Activated CD4-positive, alpha-beta memory T cell treated with anti-CD3 and anti-CD28 coated beads for 36 hours (primary cell): Measurements from ENCODE around the gene ISG20. TPM values are rescaled to one million over a fixed set of nuclear protein-coding genes. Genes with fewer than 3 reads are reported as not detected.

Experiments
- CTCF ChIA-PET: fragments of 350-600 bp; sonication (Branson Sonifier 250); formaldehyde crosslinking; loops from one replicate; lab custom pipeline; 2021; ENCODE audit warnings: antibody characterized with exemption, inconsistent platforms; lab: Charles Lee
- POLR2A ChIA-PET: fragments of 350-600 bp; sonication (Branson Sonifier 250); formaldehyde crosslinking; loops from one replicate; lab custom pipeline; 2021; ENCODE audit warnings: antibody characterized with exemption; lab: Charles Lee
- DNase-seq: peaks from one replicate; pipeline ENCODE4 v3.0.0-alpha.2; 2020
- H3K27ac Mint-ChIP-seq: one replicate; pipeline ENCODE4 v1.8.0; 2021; ENCODE audit warnings: mixed read lengths
- H3K27me3 Mint-ChIP-seq: one replicate; pipeline ENCODE4 v1.8.0; 2021; ENCODE audit warnings: mixed read lengths
- H3K36me3 Mint-ChIP-seq: one replicate; pipeline ENCODE4 v1.8.0; 2021; ENCODE audit warnings: mixed read lengths
- H3K4me1 Mint-ChIP-seq: one replicate; pipeline ENCODE4 v1.8.0; 2021; ENCODE audit warnings: low read depth, mixed read lengths
- H3K4me3 Mint-ChIP-seq: one replicate; pipeline ENCODE4 v1.8.0; 2021; ENCODE audit warnings: mild to moderate bottlenecking, mixed read lengths
- H3K9me3 Mint-ChIP-seq: one replicate; pipeline ENCODE4 v1.8.0; 2021; ENCODE audit warnings: mixed read lengths
- intact Hi-C: fragments of 100-400 bp; cut with micrococcal nuclease; formaldehyde crosslinking; loops from one replicate; pipeline ENCODE4 v1.15.1; 2023
- total RNA-seq, 2 experiments: library from RNA; stranded (reverse); gene quantifications; one replicate each; pipeline ENCODE4 v1.2.3, GENCODE V29; 2021

Gene ISG20
- 10 to 100 TPM; 68.2 to 74.5 TPM for total RNA-seq

GRCh38 chr15:88638626-88639372 lies at the start of gene ISG20:
Gene ISG20, plus strand, starts transcription at chr15:88639016. Its CDS starts 351 bp downstream, at chr15:88639367.
- Mint-ChIP-seq H3K4me3 (peak within 1 kb of the TSS; percentile 82), H3K27me3 (no peaks in the 10 kb centered on the region), H3K36me3 (peaks cover 35% of the 10 kb centered on the region), H3K9me3 (no peaks in the 10 kb centered on the region), H3K27ac (peak within 1 kb of the TSS; percentile 99), H3K4me1 (peaks cover 74% of the 10 kb centered on the region)
- ChIA-PET CTCF (interaction anchor here (0.5 to 2.4 kb wide), 11 partner anchors 16 to 539 kb away, joined by 3 to 12 read pairs (median 5); partner anchors contain the start of genes HAPLN3, MRPL46 and MRPS11), POLR2A (interaction anchor here (0.6 to 1.7 kb wide), 6 partner anchors 11 to 529 kb away, joined by 3 to 30 read pairs (median 4); no protein-coding TSS in a partner anchor)
- peak; percentile 99 for DNase-seq
- intact Hi-C loops: loop anchor here (1.0 kb wide), 3 partner anchors 15 to 92 kb away; partner anchors contain the start of gene DET1

GRCh38 chr15:88590759-88591158 lies 48.1 kb upstream of the ISG20 start:
- Mint-ChIP-seq H3K9me3 (no peaks in the 10 kb centered on the region), H3K36me3 (no peaks in the 10 kb centered on the region), H3K27me3 (no peaks in the 10 kb centered on the region), H3K4me1 (no peaks in the 10 kb centered on the region), H3K27ac (no peak overlapping the region), H3K4me3 (no peak overlapping the region)
- ChIA-PET CTCF (no interaction called here), POLR2A (no interaction called here)
- intact Hi-C loops: no loop called here
- DNase-seq: no peak

GRCh38 chr15:88591384-88591783 lies 47.4 kb upstream of the ISG20 start:
- intact Hi-C loops: no loop called here
- Mint-ChIP-seq H3K27ac (no peak overlapping the region), H3K27me3 (no peaks in the 10 kb centered on the region), H3K4me3 (no peak overlapping the region), H3K9me3 (no peaks in the 10 kb centered on the region), H3K36me3 (no peaks in the 10 kb centered on the region), H3K4me1 (no peaks in the 10 kb centered on the region)
- POLR2A ChIA-PET: no interaction called here
- no peak for DNase-seq
- CTCF ChIA-PET: no interaction called here

- CTCF ChIA-PET: interaction anchor here (0.6 kb wide), 1 partner anchor 9 kb away, joined by 3 read pairs; no protein-coding TSS in a partner anchor
Observed at GRCh38 chr15:88603885-88604284, 34.9 kb upstream of the ISG20 start.

GRCh38 chr15:88604381-88605188 lies 34.2 kb upstream of the ISG20 start:
- Mint-ChIP-seq H3K27me3 (peaks cover 57% of the 10 kb centered on the region), H3K4me1 (peaks cover 21% of the 10 kb centered on the region), H3K9me3 (no peaks in the 10 kb centered on the region), H3K27ac (no peak overlapping the region), H3K36me3 (no peaks in the 10 kb centered on the region), H3K4me3 (no peak overlapping the region)
- ChIA-PET CTCF (no interaction called here), POLR2A (interaction anchor here (1.0 kb wide), 1 partner anchor 138 kb away, joined by 3 read pairs; the partner anchor contains the start of genes MRPL46 and MRPS11)
- intact Hi-C loops: no loop called here
- DNase-seq: no peak

More at GRCh38 chr15:88603885-88604284, 34.9 kb upstream of the ISG20 start:
- Mint-ChIP-seq H3K27me3 (peaks cover 52% of the 10 kb centered on the region), H3K36me3 (no peaks in the 10 kb centered on the region), H3K27ac (no peak overlapping the region), H3K4me1 (peaks cover 21% of the 10 kb centered on the region), H3K9me3 (no peaks in the 10 kb centered on the region), H3K4me3 (no peak overlapping the region)
- POLR2A ChIA-PET: no interaction called here
- no peak for DNase-seq
- intact Hi-C loops: no loop called here

- no peaks in the 10 kb centered on the region for H3K9me3 Mint-ChIP-seq
- ChIA-PET CTCF (no interaction called here), POLR2A (interaction anchor here (1.0 kb wide), 1 partner anchor 138 kb away, joined by 3 read pairs; the partner anchor contains the start of genes MRPL46 and MRPS11)
- intact Hi-C loops: no loop called here
- H3K27ac Mint-ChIP-seq: no peak overlapping the region
- no peaks in the 10 kb centered on the region for H3K36me3 Mint-ChIP-seq
- H3K4me3 Mint-ChIP-seq: no peak overlapping the region
- peaks cover 59% of the 10 kb centered on the region for H3K27me3 Mint-ChIP-seq
- DNase-seq: peak; percentile 66
- H3K4me1 Mint-ChIP-seq: peaks cover 21% of the 10 kb centered on the region
Observed at GRCh38 chr15:88605189-88606069, 33.4 kb upstream of the ISG20 start.

- H3K27ac Mint-ChIP-seq: no peak overlapping the region
- H3K9me3 Mint-ChIP-seq: no peaks in the 10 kb centered on the region
- ChIA-PET CTCF (no interaction called here), POLR2A (no interaction called here)
- H3K27me3 Mint-ChIP-seq: peaks cover 65% of the 10 kb centered on the region
- no peak overlapping the region for H3K4me3 Mint-ChIP-seq
- no peaks in the 10 kb centered on the region for H3K36me3 Mint-ChIP-seq
- peaks cover 21% of the 10 kb centered on the region for H3K4me1 Mint-ChIP-seq
- intact Hi-C loops: no loop called here
- no peak for DNase-seq
Observed at GRCh38 chr15:88606070-88606794, 32.6 kb upstream of the ISG20 start.

- Mint-ChIP-seq H3K4me1 (peaks cover 21% of the 10 kb centered on the region), H3K9me3 (no peaks in the 10 kb centered on the region), H3K4me3 (no peak overlapping the region), H3K36me3 (no peaks in the 10 kb centered on the region), H3K27me3 (peaks cover 65% of the 10 kb centered on the region), H3K27ac (no peak overlapping the region)
- POLR2A ChIA-PET: no interaction called here
- CTCF ChIA-PET: no interaction called here
- intact Hi-C loops: no loop called here
- no peak for DNase-seq
Observed at GRCh38 chr15:88607951-88608350, 30.9 kb upstream of the ISG20 start.

- Mint-ChIP-seq H3K4me1 (peaks cover 26% of the 10 kb centered on the region), H3K36me3 (no peaks in the 10 kb centered on the region), H3K9me3 (no peaks in the 10 kb centered on the region), H3K27ac (no peak overlapping the region), H3K27me3 (peaks cover 66% of the 10 kb centered on the region), H3K4me3 (no peak overlapping the region)
- ChIA-PET CTCF (no interaction called here), POLR2A (no interaction called here)
- intact Hi-C loops: no loop called here
- no peak for DNase-seq
Observed at GRCh38 chr15:88608607-88609181, 30.1 kb upstream of the ISG20 start.

GRCh38 chr15:88609344-88610090 lies 29.3 kb upstream of the ISG20 start:
- DNase-seq: no peak
- CTCF ChIA-PET: interaction anchor here (1.4 kb wide), 1 partner anchor 55 kb away, joined by 4 read pairs; no protein-coding TSS in a partner anchor
- Mint-ChIP-seq H3K4me1 (peaks cover 22% of the 10 kb centered on the region), H3K9me3 (no peaks in the 10 kb centered on the region), H3K36me3 (no peaks in the 10 kb centered on the region), H3K27me3 (peaks cover 58% of the 10 kb centered on the region), H3K27ac (no peak overlapping the region), H3K4me3 (no peak overlapping the region)
- intact Hi-C loops: no loop called here
- POLR2A ChIA-PET: no interaction called here
